ENCODE measurements around the gene GHSR.

Gene GHSR

GRCh38 chr3:172407872-172408271 is 40.4 kb downstream of the GHSR start:
- no peak for TF ChIP-seq CTCF (IDR thresholded peaks at IDR 0.05; ENCODE audit: control insufficient read depth, extremely low read depth, insufficient read depth)
- no peak overlapping the region for H3K4me3 ChIP-seq (ENCODE audit: low read depth, low read length)
- DNase-seq (ENCODE audit: low read depth), result no peak

- H3K4me3 ChIP-seq (ENCODE audit: low read depth, low read length), result no peak overlapping the region
- no peak for TF ChIP-seq CTCF (IDR thresholded peaks at IDR 0.05; ENCODE audit: control insufficient read depth, extremely low read depth, insufficient read depth)
- no peak for DNase-seq (ENCODE audit: low read depth)
These were observed 42.3 kb downstream of the GHSR start for GRCh38 chr3:172405914-172406313.

GRCh38 chr3:172404237-172404962 is 43.9 kb downstream of the GHSR start:
- no peak for TF ChIP-seq CTCF (IDR thresholded peaks at IDR 0.05; ENCODE audit: control insufficient read depth, extremely low read depth, insufficient read depth)
- no peak overlapping the region for H3K4me3 ChIP-seq (ENCODE audit: low read depth, low read length)

GRCh38 chr3:172402892-172403643 is 45.2 kb downstream of the GHSR start:
- TF ChIP-seq CTCF (IDR thresholded peaks at IDR 0.05; ENCODE audit: control insufficient read depth, extremely low read depth, insufficient read depth), result no peak
- DNase-seq (ENCODE audit: low read depth), result no peak
- no peak overlapping the region for H3K4me3 ChIP-seq (ENCODE audit: low read depth, low read length)

More at GRCh38 chr3:172404237-172404962, 43.9 kb downstream of the GHSR start:
- DNase-seq (ENCODE audit: low read depth), result no peak

GRCh38 chr3:172402090-172402489 is 46.2 kb downstream of the GHSR start:
- DNase-seq (ENCODE audit: low read depth), result no peak
- TF ChIP-seq CTCF (IDR thresholded peaks at IDR 0.05; ENCODE audit: control insufficient read depth, extremely low read depth, insufficient read depth), result no peak
- H3K4me3 ChIP-seq (ENCODE audit: low read depth, low read length), result no peak overlapping the region

GRCh38 chr3:172398484-172398883 is 49.8 kb downstream of the GHSR start:
- no peak overlapping the region for H3K4me3 ChIP-seq (ENCODE audit: low read depth, low read length)
- TF ChIP-seq CTCF (IDR thresholded peaks at IDR 0.05; ENCODE audit: control insufficient read depth, extremely low read depth, insufficient read depth), result no peak
- no peak for DNase-seq (ENCODE audit: low read depth)
